Mucosa of rectum (tissue), 2 donors: ENCODE measurements around the gene TMEM255A.

Experiments
- H3K27ac ChIP-seq, 2 donors: one replicate each; pipeline ENCODE4 v1.7.0; 2013; ENCODE audit warnings: inconsistent platforms in 2 of 2, low read depth in 2 of 2, low read length in 2 of 2
- H3K27me3 ChIP-seq, 2 donors: one replicate each; pipeline ENCODE4 v1.7.0; 2013; ENCODE audit warnings: low read length in 2 of 2; ENCODE audit not compliant: control insufficient read depth in 2 of 2, insufficient read depth in 2 of 2
- H3K36me3 ChIP-seq, 2 donors: one replicate each; pipeline ENCODE4 v1.7.0; 2013; ENCODE audit warnings: low read length in 2 of 2; ENCODE audit not compliant: control insufficient read depth in 2 of 2, insufficient read depth in 2 of 2
- H3K4me1 ChIP-seq, 2 donors: one replicate each; pipeline ENCODE4 v1.7.0; 2013; ENCODE audit warnings: low read length in 2 of 2, mild to moderate bottlenecking in 1 of 2; ENCODE audit not compliant: control insufficient read depth in 2 of 2, insufficient read depth in 2 of 2
- H3K4me3 ChIP-seq, 2 donors: one replicate each; pipeline ENCODE4 v1.7.0; 2013; ENCODE audit warnings: low read length in 2 of 2
- H3K9ac ChIP-seq, 2 donors: one replicate each; pipeline ENCODE4 v1.7.0; 2013; ENCODE audit warnings: low read length in 2 of 2, low read depth in 1 of 2, mild to moderate bottlenecking in 1 of 2
- H3K9me3 ChIP-seq, 2 donors: one replicate each; pipeline ENCODE4 v1.7.0; 2013; ENCODE audit warnings: low read length in 2 of 2; ENCODE audit not compliant: control insufficient read depth in 2 of 2
- donor health status: healthy.
- donor health status: Normal muscosa, but diverticular disease.

The TMEM255A gene

GRCh38 chrX:120271218-120271617 is 40.0 kb downstream of the TMEM255A start:
- Histone ChIP-seq H3K27ac (no peak overlapping the region), H3K9ac (no peak overlapping the region), H3K27me3 (no peaks in the 10 kb centered on the region), H3K4me1 (peaks cover 0 to 2% of the 10 kb centered on the region in 2 donors), H3K4me3 (no peak overlapping the region), H3K36me3 (no peaks in the 10 kb centered on the region), H3K9me3 (no peaks in the 10 kb centered on the region)

- no peak overlapping the region for H3K4me3 ChIP-seq
- peaks cover 0 to 2% of the 10 kb centered on the region in 2 donors for H3K4me1 ChIP-seq
- H3K9me3 ChIP-seq: no peaks in the 10 kb centered on the region
- no peaks in the 10 kb centered on the region for H3K36me3 ChIP-seq
- H3K27ac ChIP-seq: no peak overlapping the region
- H3K9ac ChIP-seq: no peak overlapping the region
- no peaks in the 10 kb centered on the region for H3K27me3 ChIP-seq
These were observed 40.7 kb downstream of the TMEM255A start for GRCh38 chrX:120270567-120270966.

- H3K4me3 ChIP-seq: no peak overlapping the region
- H3K9ac ChIP-seq: no peak overlapping the region
- H3K9me3 ChIP-seq: no peaks in the 10 kb centered on the region
- no peaks in the 10 kb centered on the region for H3K27me3 ChIP-seq
- H3K27ac ChIP-seq: no peak overlapping the region
- peaks cover 0 to 2% of the 10 kb centered on the region in 2 donors for H3K4me1 ChIP-seq
- H3K36me3 ChIP-seq: no peaks in the 10 kb centered on the region
These were observed 41.8 kb downstream of the TMEM255A start for GRCh38 chrX:120269373-120270035.

- H3K4me3 ChIP-seq: no peak overlapping the region
- H3K36me3 ChIP-seq: no peaks in the 10 kb centered on the region
- no peaks in the 10 kb centered on the region for H3K9me3 ChIP-seq
- H3K27me3 ChIP-seq: no peaks in the 10 kb centered on the region
- H3K9ac ChIP-seq: no peak overlapping the region
- no peak overlapping the region for H3K27ac ChIP-seq
- no peaks in the 10 kb centered on the region for H3K4me1 ChIP-seq
These were observed 46.9 kb downstream of the TMEM255A start for GRCh38 chrX:120264341-120264740.

GRCh38 chrX:120262859-120263708 is 48.2 kb downstream of the TMEM255A start:
- Histone ChIP-seq H3K4me1 (no peaks in the 10 kb centered on the region), H3K9ac (no peak overlapping the region), H3K9me3 (no peaks in the 10 kb centered on the region), H3K4me3 (no peak overlapping the region), H3K27ac (no peak overlapping the region), H3K36me3 (no peaks in the 10 kb centered on the region), H3K27me3 (no peaks in the 10 kb centered on the region)

GRCh38 chrX:120260369-120260768 is 50.9 kb downstream of the TMEM255A start:
- H3K4me3 ChIP-seq: no peak overlapping the region
- no peaks in the 10 kb centered on the region for H3K36me3 ChIP-seq
- no peak overlapping the region for H3K9ac ChIP-seq
- H3K4me1 ChIP-seq: no peaks in the 10 kb centered on the region
- H3K27ac ChIP-seq: no peak overlapping the region
- H3K27me3 ChIP-seq: no peaks in the 10 kb centered on the region
- no peaks in the 10 kb centered on the region for H3K9me3 ChIP-seq

GRCh38 chrX:120253784-120254183 is 57.5 kb downstream of the TMEM255A start:
- H3K4me1 ChIP-seq: no peaks in the 10 kb centered on the region
- no peak overlapping the region for H3K4me3 ChIP-seq
- no peaks in the 10 kb centered on the region for H3K9me3 ChIP-seq
- H3K9ac ChIP-seq: no peak overlapping the region
- no peak overlapping the region for H3K27ac ChIP-seq
- H3K27me3 ChIP-seq: no peaks in the 10 kb centered on the region
- peaks cover 3 to 4% of the 10 kb centered on the region in 2 donors for H3K36me3 ChIP-seq

- H3K9me3 ChIP-seq: no peaks in the 10 kb centered on the region
- H3K9ac ChIP-seq: peak overlapping the region; percentile 71 to 80
- H3K4me1 ChIP-seq: no peaks in the 10 kb centered on the region
- H3K27me3 ChIP-seq: peaks cover 0 to 6% of the 10 kb centered on the region in 2 donors
- peak overlapping the region; percentile 87 for H3K27ac ChIP-seq
- H3K4me3 ChIP-seq: peak overlapping the region; percentile 80 to 83
- peaks cover 3 to 4% of the 10 kb centered on the region in 2 donors for H3K36me3 ChIP-seq
These were observed 59.7 kb downstream of the TMEM255A start for GRCh38 chrX:120251471-120252011.

GRCh38 chrX:120250522-120251271 is 60.6 kb downstream of the TMEM255A start, which contains the start of gene ZBTB33:
TSS of gene ZBTB33 (plus strand) at chrX:120250812. CDS start at chrX:120253416, 2,604 bp downstream.
- Histone ChIP-seq H3K4me3 (peak within 1 kb of the TSS; percentile 80 to 83), H3K9ac (peak within 1 kb of the TSS; percentile 71 to 80), H3K36me3 (peaks cover 3 to 4% of the 10 kb centered on the region in 2 donors), H3K27me3 (peaks cover 0 to 6% of the 10 kb centered on the region in 2 donors), H3K27ac (peak within 1 kb of the TSS; percentile 87), H3K4me1 (no peaks in the 10 kb centered on the region), H3K9me3 (no peaks in the 10 kb centered on the region)
